ENCODE results near the gene SMIM38.
"Not testable (repeated sequence)": the region's sequence is repeated elsewhere in the genome, so short reads cannot be mapped to it uniquely, and the experiment has no call there.

SMIM38 gene

GRCh38 chr11:69122630-69123431 lies 32.9 kb upstream of the SMIM38 start:
- no peak for DNase-seq

GRCh38 chr11:69123593-69124545 lies 31.9 kb upstream of the SMIM38 start:
- DNase-seq, result no peak

- DNase-seq, result no peak
Observed at GRCh38 chr11:69125861-69126260, 29.9 kb upstream of the SMIM38 start.

GRCh38 chr11:69126286-69126685 lies 29.4 kb upstream of the SMIM38 start:
- no peak for DNase-seq

GRCh38 chr11:69127081-69127850 lies 28.5 kb upstream of the SMIM38 start:
- DNase-seq, result no peak

- no peak for DNase-seq
Observed at GRCh38 chr11:69127884-69128283, 27.9 kb upstream of the SMIM38 start.

GRCh38 chr11:69129053-69129452 lies 26.7 kb upstream of the SMIM38 start:
- no peak for DNase-seq

- no peak for DNase-seq
Observed at GRCh38 chr11:69129647-69130046, 26.1 kb upstream of the SMIM38 start.

GRCh38 chr11:69130654-69131053 lies 25.1 kb upstream of the SMIM38 start:
- DNase-seq, result no peak

GRCh38 chr11:69131121-69131566 lies 24.6 kb upstream of the SMIM38 start:
- no peak for DNase-seq

GRCh38 chr11:69131644-69132300 lies 24.0 kb upstream of the SMIM38 start:
- no peak for DNase-seq

GRCh38 chr11:69132301-69132670 lies 23.4 kb upstream of the SMIM38 start:
- no peak for DNase-seq

- no peak for DNase-seq
Observed at GRCh38 chr11:69133251-69133650, 22.5 kb upstream of the SMIM38 start.

GRCh38 chr11:69134182-69134581 lies 21.6 kb upstream of the SMIM38 start:
- peak in 1 of 2 experiments; percentile 9 for DNase-seq

GRCh38 chr11:69134957-69135356 lies 20.8 kb upstream of the SMIM38 start:
- no peak for DNase-seq

- no peak for DNase-seq
Observed at GRCh38 chr11:69135420-69136363, 20.0 kb upstream of the SMIM38 start.

GRCh38 chr11:69136471-69136870 lies 19.3 kb upstream of the SMIM38 start:
- DNase-seq, result no peak

- DNase-seq, result no peak
Observed at GRCh38 chr11:69137151-69137844, 18.4 kb upstream of the SMIM38 start.

- DNase-seq, result no peak
Observed at GRCh38 chr11:69138265-69138664, 17.5 kb upstream of the SMIM38 start.

GRCh38 chr11:69140161-69140560 lies 15.6 kb upstream of the SMIM38 start:
- not testable (repeated sequence) for DNase-seq

GRCh38 chr11:69140635-69141034 lies 15.1 kb upstream of the SMIM38 start:
- DNase-seq, result no peak

Data from Kasumi-1 (cell line).